GM12801 (cell line): ENCODE results near the gene PXT1.

Experiments
- TF ChIP-seq, protein P1 (sequence below): IDR thresholded peaks from one replicate; pipeline ENCODE4 v1.5.1; 2011; ENCODE audit warnings: control low read depth; ENCODE audit not compliant: insufficient read length; ENCODE audit errors: extremely low read depth

The PXT1 gene

DNA sequence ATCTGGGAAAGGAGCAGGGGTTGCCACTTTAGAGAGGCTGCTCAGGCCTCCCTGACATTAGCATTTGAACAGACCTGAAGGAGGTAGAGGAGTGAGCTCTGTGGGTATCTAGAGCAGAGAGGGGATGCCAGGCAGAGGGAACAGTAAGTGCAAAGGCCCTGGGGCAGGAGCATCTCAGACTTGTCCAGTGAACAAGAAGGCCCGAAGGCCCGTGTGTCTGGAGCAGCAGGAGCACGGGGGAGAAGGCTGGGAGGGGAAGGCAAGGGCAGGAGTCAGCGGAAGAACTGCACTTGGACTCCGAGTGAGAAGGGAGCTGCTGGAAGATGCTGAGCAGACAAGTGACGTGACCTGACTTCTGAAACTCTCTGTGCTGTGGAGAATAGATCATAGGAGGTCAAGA, 70.6 kb downstream of the PXT1 start:
- TF ChIP-seq, protein P1, sequence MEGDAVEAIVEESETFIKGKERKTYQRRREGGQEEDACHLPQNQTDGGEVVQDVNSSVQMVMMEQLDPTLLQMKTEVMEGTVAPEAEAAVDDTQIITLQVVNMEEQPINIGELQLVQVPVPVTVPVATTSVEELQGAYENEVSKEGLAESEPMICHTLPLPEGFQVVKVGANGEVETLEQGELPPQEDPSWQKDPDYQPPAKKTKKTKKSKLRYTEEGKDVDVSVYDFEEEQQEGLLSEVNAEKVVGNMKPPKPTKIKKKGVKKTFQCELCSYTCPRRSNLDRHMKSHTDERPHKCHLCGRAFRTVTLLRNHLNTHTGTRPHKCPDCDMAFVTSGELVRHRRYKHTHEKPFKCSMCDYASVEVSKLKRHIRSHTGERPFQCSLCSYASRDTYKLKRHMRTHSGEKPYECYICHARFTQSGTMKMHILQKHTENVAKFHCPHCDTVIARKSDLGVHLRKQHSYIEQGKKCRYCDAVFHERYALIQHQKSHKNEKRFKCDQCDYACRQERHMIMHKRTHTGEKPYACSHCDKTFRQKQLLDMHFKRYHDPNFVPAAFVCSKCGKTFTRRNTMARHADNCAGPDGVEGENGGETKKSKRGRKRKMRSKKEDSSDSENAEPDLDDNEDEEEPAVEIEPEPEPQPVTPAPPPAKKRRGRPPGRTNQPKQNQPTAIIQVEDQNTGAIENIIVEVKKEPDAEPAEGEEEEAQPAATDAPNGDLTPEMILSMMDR: no peak

DNA sequence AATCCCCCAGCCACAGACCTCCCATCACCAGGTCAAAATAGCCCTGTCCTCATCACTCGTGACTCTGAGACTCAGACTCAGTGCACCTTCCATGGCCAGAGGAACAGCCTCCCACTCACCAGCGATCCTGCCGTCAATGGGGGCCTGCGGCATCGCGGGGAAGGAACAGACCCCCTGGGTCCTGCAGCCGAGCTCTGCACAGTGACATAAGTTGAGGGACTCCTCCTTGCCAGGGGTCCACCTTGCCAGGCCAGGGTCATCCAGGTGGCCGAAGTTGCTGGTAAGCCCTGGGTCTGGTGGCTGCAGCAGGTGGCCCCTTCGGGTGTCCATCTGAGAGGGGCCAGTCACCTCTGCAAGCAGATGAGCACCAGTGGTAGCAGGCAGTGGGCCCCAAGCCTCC, 71.4 kb downstream of the PXT1 start:
- TF ChIP-seq, protein P1: no peak

DNA sequence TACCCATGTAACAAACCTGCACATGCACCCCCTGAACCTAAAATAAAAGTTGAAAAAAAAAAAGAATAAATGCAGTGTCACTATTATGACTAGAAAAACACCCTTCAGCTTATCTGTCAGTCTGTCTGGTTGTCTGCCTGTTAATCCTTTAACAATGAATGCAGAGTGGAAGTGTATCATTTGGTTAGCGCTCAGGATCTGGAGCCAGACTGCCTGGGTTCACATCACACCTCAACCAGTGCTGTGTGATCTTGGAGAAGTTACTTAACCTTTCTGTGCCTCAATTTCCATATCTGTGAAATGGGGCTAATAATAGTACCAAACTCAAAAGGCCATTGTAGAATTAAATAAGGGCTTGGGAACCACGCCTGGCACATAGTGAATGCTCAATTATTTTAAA, 72.0 kb downstream of the PXT1 start:
- TF ChIP-seq, protein P1: no peak

DNA sequence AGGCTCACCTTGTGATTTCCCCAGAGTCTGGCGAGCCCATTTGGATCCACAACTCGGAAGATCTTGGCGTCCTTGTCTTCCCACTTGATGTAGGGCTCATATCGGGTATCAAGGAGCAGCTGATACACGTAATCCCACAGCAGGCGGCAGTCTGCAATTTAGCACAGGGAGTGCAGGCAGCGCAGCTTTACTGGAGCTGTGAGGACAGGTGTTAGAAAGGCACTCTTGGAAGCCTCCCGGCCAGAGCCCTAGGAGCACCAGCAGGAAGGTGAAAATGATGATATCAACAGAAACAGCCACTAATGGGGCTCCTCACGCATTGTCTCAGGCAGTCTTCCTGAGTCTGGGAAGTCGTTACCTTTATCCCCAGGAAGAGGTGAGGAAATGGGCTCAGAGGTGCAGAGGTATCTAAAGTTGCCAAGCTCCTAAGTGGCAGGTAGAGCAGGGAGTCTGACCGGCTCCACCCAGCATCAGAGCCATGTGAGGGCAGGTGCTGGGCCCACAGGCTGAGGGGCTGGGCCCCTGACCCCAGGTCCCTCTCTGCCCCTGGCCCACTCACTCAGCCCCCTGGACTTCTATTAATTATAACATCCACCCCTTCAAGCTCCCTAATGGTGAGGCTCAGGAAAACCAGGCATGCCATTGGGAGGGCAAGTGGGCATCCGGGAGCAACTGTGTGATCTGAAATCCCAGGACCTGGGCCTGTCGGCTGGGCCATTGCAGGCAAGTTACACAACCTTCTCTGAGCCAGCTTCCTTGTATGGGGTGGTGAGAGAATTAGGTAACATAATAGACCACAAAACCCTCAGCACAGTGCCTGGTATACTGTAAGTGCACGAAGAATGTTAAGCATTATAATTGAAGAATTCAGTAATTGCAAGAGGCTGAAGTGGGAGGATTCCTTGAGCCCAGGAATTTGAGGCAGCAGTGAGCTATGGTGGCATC, 73.5 kb downstream of the PXT1 start:
- TF ChIP-seq, protein P1: no peak

DNA sequence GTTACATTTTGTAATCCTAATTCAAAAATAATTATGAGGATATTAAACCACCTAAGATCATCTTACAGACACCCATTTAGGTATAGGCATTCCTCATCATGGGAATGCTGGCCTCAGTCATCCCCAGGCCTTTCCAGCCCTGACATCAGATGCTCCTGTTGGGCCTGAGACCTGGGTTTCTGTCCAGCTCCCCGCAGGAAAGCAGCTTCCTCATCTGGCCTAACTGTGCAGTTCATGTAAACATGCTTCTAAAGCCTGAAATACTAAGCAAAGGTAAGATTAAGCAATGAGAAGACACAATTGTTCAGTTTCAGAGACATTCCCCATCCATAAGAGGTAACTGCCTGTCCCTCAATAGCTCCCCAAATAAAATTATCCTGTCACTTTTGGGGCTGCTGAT, 74.2 kb downstream of the PXT1 start:
- TF ChIP-seq, protein P1: no peak

DNA sequence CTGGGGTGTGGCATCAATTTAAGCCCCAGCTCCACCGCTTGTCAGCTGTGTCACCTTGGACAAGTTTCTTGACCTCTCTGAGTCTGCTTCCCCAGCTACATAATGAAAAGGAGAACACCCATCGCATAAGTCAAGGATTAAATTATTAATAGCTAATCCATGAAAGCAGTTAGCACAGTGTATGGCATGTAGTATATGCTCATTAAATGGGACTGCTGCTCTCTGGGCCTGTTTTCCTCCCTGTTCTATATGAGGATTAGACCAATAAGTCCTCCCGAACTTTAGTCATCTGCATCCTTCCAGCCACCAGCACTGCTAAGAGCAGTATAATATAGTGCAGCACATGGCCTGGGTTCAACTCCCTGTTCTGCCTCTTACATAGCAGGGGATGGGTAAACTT, 74.9 kb downstream of the PXT1 start:
- TF ChIP-seq, protein P1: no peak

DNA sequence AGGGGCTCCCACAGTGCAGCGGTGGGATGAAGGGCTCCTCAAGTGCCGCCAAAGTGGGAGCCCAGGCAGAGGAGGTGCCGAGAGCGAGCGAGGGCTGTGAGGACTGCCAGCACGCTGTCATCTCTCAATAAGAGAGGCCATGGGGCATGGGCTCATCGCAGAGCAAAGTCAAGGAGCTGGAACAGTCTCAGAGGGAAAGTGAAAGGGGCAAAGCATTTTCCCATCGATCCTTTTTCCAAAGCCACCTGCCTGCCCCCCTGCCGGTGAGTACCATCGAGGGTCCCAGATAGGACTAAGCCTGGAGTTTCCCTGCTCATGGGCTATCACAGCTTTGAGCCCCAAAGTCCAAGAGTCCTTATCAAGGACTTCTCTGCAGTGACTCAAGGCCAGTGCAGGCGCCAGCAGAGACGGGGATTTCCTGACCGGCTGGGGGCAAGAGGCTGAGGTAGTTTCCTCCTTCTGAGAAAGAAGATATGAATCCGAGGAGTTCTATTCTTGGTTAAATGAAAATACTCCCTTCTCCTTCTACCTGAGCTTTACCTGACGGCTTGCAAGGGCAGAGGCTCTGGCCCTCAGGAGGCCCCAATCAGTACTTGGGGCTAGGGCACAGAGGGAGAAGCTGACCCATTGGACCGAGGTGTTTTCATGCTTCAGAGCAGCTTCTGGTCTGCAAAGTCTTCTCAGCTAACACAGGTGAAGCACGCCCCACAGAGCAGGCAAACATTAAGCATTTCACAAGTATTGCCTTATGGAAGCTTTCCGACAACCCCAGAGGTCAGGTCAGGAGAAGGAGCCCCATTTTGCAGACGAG, 77.8 kb downstream of the PXT1 start:
- TF ChIP-seq, protein P1: no peak
